ENCODE data around the gene COL16A1.

The COL16A1 gene

DNA sequence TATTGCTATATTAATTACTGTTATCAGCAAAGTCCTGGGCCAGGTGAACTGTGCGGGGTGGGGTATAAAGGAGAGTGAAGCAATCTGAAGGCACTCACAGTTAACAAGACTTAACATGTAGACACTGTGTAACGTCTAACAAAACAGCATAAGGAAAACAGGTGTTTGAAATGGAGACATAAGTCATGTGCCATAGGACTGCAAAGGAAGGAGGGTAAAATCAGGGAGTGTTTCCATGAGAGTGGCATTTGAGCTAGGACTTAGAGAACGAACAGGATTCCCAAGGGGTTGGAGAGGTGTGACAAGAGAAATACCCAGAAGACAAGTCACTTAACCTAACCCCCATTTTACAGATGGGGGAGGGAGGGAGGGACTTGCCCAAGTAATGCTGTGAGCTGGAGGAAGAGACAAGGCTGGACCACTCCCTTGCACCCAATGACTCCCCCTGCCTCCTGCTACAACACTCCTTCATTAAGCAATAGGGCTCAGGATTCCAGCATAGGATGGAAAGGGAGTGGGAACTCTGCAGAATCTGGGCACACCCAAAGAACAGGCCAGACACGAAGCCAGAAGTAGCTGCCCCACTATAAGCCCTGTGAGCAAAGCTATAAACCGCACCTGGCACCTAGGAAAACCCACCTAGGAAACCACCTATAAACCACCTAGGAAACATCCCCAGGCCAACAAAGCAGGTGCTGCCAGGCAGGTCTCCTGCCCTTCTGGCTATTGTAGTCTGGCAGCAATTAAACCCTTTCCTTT lies 65.7 kb downstream of the COL16A1 start:
- H3K4me3 ChIP-seq (ENCODE audit: low read depth, low read length) = no peak overlapping the region
- DNase-seq (ENCODE audit: low read depth) = no peak

DNA sequence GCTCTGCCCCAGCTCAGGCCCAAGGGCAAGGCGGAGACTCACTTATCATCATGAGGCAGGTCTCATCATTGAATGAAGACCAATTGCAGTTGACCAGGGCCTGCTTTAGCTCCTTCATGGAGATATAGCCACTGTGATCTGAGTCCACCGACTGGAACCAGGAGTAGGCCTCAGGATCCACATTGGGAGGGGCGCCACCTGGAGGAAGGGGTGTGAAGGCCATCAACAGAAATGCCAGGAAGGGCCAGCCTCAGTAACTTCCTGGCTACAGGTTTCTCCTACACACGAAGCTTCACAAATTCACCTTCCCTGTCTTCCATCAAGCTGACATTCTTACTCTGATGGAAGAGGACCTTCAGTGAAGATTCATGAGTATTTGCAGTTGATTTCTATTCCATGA lies 70.7 kb downstream of the COL16A1 start:
- H3K4me3 ChIP-seq (ENCODE audit: low read depth, low read length) = no peak overlapping the region
- DNase-seq (ENCODE audit: low read depth) = no peak

DNA sequence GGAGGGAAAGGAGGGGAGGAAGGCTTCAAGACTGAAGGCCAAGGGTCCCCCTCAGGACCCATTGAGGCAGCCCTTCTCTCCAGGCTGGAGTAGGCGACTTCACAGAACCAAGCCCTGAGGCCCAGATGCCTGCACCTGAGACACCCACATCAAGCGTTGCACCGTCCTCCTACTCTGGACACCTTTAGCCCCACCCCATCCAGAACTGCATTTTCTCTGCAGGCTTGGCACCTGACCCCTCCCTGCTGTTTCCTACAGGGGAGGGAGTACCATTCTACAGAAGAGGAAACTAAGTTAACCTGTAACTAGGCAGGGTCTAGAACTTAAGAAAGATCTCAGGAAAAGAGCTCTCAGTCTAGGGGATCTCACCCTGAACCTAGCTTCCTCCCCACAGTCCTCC lies 71.2 kb downstream of the COL16A1 start:
- no peak overlapping the region for H3K4me3 ChIP-seq (ENCODE audit: low read depth, low read length)
- no peak for DNase-seq (ENCODE audit: low read depth)

DNA sequence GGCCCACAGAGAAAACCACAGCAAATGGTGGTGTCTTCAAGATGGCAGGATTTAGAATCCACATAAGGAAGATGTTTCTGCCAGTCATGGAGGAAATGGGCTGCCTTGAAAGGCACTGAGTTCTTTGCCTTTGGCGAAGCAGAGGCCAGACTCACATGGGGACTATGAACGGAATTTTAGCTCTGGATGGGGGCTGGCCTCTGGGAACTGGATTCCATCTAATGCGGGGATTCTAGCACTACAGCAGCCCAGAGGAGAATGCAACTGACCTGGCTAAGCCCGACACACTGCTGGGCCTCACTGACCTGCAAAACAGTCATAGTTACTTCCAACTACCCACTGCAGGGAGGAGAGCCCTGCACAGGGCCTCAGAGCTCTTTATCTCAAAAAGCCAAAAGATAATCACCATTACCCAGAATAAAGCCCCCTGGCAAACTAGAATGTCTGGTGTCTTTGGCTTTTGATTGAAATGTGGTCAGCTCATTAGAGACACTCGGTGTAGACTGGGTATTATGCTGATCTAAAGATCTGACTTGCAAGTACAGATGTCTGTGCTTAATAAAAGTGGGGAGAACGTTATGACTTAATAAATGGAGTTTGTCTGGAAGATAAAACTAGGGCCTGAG lies 74.8 kb downstream of the COL16A1 start:
- no peak overlapping the region for H3K4me3 ChIP-seq (ENCODE audit: low read depth, low read length)
- no peak for DNase-seq (ENCODE audit: low read depth)

DNA sequence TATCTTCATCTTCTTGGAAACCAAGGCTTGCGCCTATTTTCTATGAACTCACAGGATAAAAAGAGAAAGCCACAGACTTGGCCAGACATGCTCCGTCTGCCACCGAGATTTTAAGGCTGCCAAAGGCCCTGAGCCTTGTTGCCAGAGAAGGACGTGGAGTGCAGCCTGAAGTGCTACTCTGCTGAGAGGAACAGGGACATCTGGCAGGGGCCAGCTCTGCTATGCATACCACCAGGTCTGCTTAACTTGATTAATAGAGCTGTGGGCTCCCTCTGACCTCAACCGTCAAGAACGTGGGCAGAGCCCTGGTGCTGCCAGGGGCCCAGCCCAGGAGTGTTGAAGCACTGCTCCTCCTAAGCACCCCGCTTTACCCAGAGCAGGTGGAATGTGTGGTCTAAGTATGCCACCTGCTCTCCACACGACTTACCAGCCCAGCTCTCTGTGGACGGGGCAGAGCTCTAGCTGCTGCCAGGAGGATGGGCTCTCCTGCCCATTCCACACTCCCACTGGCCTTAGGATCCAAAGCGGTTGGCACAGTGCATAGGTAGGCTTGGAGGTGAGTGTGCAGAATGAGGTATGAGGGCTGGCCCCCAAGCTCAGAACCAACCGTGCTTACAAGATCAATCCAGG lies 75.8 kb downstream of the COL16A1 start:
- no peak for DNase-seq (ENCODE audit: low read depth)
- no peak overlapping the region for H3K4me3 ChIP-seq (ENCODE audit: low read depth, low read length)

DNA sequence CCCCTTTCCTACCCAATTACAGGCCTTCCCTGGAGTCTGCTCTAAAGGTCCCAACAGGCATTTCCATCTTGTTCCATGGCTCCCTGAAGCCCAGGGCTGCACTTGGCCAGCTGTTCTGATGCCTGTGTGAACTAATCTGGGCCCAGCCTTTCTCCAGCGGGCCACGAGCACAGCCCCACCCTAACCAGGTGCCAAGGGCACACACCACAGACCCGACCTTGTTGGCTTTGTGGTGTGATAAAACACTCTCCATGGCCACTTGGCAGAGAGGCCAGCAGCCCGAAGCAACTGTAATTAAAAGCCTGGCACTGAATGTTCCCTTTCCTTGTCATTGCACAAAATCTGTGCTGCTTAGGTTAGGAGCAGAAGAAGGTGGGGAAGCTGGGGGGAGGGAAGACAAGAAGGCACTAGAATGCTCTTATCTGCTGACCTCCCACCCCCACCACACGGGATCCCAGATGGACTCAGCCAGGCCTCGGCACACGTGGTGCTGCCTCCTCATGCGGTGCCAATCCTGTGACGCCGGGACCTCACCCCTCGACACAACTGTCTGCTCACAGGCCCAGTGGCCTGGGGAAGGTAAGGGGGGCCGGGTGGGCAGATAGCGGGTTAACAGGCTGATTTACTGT lies 76.4 kb downstream of the COL16A1 start:
- H3K4me3 ChIP-seq (ENCODE audit: low read depth, low read length) = no peak overlapping the region
- DNase-seq (ENCODE audit: low read depth) = no peak

DNA sequence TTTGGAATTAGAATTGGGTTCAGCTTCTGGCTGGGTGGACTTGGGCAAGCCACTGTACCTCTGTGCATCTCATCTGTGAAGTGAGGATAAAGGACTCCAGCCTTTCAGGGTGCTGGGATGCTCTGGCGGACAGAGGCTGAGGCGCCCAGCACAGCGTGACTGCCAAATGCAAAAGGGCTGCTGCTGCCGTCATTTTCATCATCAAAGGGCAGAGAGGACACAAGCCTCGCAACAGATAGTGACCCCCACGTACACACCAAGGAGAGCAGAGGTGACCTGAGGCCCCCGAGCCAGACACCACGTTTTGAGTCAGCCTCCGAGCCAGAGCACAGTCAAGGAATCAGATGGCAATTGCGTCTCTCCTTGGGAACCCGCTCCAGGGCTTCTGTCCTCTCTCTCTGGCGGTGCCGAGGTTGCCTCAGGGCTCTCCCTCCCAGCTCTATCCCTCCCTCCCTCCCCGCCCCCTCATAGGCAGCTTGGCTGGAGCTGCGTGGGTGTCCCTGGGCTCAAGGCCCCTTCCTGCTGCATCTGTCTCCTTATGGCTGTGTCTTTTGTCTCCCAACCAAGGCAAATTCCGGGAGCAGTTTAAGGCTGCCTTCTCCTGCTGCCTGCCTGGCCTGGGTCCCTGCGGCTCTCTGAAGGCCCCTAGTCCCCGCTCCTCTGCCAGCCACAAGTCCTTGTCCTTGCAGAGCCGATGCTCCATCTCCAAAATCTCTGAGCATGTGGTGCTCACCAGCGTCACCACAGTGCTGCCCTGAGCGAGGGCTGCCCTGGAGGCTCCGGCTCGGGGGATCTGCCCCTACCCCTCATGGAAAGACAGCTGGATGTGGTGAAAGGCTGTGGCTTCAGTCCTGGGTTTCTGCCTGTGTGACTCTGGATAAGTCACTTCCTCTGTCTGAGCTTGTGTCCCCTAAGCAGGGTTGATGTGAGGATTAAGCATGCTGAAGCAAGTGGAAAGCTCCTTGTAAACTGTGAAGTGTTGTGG lies 77.3 kb downstream of the COL16A1 start:
- H3K4me3 ChIP-seq (ENCODE audit: low read depth, low read length) = no peak overlapping the region
- DNase-seq (ENCODE audit: low read depth) = no peak

DNA sequence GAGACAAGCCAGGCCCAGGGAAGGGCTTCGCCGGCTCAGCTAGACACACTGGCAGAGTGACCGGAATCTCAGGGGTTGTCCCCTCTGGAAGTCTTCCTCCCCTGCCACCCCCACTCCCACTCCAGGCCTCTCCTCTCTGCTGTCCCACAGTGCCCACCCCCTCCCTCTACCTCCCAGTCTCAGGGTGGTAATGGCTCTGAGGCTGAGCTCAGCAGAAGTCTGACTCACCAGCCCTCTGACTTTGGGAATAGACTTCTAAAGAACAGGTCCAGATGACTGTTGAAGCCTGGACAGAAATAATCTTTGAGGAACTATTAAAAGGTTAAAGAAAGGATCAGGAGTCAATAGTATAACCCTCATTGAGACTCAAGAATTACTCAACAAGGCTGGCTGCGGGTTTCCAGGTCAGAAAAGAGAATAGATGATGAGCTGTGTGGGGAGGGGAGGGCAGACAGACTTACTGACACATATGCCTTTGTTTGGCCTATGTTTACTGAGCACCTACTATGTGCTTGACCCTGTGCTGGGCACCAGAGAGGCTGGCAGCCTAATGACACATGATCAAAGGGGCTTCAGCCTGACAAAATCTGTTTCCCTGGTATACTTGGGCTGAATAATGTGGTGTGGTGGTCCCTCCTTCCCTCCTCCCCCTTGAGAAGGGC lies 78.1 kb downstream of the COL16A1 start:
- no peak for DNase-seq (ENCODE audit: low read depth)
- no peak overlapping the region for H3K4me3 ChIP-seq (ENCODE audit: low read depth, low read length)

DNA sequence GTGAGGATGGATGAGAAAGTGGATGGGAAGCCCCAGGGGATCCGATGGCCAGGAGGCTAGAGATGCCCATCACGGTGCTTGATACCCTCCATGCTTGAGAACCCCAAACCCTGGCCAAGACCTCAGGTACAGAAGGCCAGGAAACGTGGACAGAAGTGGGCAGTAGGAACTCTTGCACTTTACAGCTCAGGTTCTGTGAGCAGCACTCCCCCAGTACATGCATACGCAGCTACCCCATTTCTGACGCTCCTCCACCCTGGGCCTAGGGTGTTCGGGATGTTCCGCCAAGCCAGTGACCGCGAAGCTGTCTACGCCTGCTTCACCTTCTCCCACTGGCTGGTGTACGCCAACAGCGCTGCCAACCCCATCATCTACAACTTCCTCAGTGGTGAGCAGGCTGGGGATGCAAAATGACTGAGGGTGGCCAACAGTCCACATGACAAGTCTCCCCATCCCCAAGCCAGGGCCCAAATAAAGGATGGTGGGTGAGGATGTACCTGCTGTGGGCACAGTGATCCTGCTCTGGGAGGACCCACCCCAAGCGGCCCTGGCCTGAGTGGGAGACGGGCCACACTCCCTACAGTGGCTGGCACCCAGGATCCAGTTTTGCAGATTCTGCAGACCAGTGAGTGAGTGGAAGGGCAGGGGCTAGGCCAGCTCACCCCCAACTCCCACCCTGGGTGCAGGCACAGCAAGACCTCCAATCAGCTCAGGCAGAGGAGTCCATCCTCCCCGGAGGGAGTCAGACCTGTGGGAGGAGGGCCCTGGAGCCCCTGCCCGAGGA lies 78.9 kb downstream of the COL16A1 start:
- DNase-seq (ENCODE audit: low read depth) = no peak

DNA sequence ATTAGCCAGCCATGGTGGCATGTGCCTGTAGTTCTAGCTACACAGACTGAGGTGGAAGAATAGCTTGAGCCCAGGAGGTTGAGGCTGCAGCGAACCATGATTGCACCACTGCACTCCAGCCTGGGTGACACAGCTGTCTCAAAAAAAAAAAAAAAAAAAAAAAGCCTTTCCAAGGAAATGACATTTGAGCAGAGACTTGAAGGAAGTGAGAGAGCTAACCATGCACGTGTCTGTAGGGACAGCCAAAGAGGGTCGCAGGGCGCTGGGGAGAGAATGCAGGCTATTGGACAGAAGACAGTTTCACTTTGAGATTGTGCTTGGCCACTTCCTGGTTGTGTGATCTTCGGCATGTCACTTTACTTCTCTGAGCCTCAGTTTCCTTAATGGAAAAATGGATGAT lies 79.5 kb downstream of the COL16A1 start:
- no peak for DNase-seq (ENCODE audit: low read depth)
- no peak overlapping the region for H3K4me3 ChIP-seq (ENCODE audit: low read depth, low read length)

More for the DNA sequence above, 78.9 kb downstream of the COL16A1 start:
- H3K4me3 ChIP-seq (ENCODE audit: low read depth, low read length) = no peak overlapping the region

DNA sequence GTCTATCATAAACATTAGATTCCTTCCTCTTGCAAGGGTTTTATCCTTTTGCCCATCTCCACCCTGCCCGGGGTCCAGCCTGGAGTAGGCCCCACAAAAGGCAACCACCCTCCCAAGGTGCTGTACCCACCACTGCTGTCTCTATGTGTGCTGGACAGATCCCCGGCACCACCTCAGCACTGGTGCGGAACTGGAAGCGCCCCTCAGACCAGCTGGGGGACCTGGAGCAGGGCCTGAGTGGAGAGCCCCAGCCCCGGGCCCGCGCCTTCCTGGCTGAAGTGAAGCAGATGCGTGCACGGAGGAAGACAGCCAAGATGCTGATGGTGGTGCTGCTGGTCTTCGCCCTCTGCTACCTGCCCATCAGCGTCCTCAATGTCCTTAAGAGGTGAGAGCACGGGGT lies 80.5 kb downstream of the COL16A1 start:
- DNase-seq (ENCODE audit: low read depth) = no peak
- no peak overlapping the region for H3K4me3 ChIP-seq (ENCODE audit: low read depth, low read length)

DNA sequence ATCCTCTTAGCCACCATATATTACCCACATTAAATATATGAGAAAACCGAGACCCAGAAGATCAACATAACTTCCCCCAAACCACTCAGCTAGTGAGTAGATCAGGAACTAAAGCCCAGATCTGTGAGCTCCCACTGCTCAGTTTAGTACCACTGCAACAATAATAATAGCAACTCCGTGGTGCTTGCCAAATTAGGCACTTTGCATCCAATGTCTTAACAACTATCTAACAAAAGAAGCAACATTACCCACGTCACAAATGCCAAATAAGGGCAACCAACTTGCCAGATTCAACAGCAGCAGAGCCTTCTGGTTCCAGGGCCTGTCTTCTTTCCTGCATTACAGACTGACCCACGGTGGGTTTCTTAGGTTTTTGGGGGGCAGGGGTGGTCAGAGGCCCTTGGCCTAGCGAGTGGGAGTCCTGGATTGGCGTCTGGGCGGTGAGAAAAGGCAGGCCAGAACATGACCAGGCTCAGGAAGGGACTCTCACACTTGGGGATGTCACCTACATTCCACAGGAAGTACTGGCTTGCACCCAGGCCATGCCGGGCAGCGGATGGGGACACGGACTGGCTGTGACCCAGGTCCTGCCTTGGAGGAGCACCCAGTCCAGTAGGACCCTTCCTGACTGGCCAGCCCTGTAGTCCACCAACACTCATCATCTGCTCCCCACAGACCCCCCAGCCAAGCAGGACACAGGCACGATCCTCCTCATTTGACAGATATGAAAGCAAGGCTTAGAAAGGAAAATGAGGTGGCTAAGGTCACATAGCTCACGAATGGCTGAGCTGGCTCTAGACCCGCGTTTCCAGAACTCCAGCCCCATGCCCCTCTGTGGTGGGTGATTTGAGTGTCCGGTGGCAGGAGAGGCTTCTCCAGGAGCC lies 81.7 kb downstream of the COL16A1 start:
- no peak for DNase-seq (ENCODE audit: low read depth)
- H3K4me3 ChIP-seq (ENCODE audit: low read depth, low read length) = no peak overlapping the region

DNA sequence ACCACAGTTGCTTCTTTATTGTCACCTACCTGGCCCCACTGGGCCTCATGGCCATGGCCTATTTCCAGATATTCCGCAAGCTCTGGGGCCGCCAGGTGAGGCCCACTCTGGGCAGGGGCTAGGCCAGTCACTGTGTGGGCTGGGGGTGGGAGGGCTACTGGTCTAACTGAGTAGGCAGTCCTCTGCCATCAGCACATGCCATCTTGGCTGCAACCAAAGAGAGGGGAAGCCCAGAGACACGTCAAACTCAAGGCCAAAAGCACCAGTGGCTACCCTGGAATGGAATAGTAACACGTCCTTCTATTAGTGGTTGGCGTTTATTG lies 82.4 kb downstream of the COL16A1 start:
- DNase-seq (ENCODE audit: low read depth) = no peak
- no peak overlapping the region for H3K4me3 ChIP-seq (ENCODE audit: low read depth, low read length)

DNA sequence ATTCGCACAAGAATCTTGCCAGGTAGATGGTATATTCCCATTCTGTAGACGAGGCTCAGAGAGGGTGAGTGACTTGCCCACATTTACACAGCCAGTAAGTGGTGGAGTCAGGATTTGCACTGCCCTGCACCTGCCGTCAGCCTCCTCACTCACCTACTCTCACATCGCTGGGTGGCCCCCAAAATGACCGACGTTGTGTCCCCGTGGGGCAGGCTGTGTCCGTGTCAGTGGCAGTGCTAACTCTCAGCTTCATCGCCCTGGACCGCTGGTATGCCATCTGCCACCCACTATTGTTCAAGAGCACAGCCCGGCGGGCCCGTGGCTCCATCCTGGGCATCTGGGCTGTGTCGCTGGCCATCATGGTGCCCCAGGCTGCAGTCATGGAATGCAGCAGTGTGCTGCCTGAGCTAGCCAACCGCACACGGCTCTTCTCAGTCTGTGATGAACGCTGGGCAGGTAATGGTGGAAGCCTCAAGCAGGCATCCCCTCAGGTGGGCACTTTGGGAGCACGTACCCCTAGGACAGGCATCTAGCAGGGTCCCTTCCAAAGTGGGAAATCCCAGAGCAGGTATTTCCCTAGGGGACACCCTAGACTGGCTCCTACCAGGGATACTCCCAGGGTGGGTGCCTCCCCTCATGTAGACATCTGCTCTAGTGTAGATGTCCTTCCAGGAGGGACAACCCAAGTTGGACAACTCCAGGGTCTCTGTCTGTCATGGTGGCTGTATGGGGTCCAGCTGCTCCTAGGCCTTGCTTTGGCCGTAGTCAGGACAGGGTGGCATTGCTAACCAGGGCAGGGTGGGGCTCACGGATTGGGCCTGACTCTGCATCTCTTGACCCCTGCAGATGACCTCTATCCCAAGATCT lies 83.0 kb downstream of the COL16A1 start:
- H3K4me3 ChIP-seq (ENCODE audit: low read depth, low read length) = no peak overlapping the region
- no peak for DNase-seq (ENCODE audit: low read depth)

DNA sequence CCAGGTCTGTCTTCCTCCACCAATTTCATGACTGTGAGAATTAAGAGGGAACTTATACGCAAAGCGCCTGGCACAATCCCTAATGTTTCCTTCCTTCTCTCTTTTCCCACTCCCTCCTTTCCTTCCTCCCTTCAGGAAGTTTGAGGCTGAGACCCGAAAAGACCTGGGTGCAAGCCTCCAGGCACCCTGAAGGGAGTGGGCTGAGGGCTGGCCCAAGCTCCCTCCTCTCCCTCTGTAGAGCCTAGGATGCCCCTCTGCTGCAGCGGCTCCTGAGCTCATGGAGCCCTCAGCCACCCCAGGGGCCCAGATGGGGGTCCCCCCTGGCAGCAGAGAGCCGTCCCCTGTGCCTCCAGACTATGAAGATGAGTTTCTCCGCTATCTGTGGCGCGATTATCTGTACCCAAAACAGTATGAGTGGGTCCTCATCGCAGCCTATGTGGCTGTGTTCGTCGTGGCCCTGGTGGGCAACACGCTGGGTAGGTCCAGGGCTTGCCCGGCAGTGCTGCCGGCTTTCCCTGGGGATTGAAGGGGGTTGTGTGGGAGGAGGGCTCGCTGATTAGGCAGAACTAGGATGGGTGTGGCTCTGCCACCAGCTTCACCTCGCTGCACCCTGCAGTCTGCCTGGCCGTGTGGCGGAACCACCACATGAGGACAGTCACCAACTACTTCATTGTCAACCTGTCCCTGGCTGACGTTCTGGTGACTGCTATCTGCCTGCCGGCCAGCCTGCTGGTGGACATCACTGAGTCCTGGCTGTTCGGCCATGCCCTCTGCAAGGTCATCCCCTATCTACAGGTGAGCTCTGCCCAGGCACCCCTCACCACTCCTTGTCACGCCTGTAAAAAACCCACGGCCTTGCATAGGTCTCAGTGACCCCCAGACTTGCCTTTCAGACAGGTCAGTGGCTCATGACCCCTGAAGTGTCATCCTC lies 84.6 kb downstream of the COL16A1 start:
- no peak overlapping the region for H3K4me3 ChIP-seq (ENCODE audit: low read depth, low read length)
- DNase-seq (ENCODE audit: low read depth) = no peak

Measured in skeletal muscle cell (primary cell).